Measurements from ENCODE around the gene FXYD5.

The FXYD5 gene, protein sequence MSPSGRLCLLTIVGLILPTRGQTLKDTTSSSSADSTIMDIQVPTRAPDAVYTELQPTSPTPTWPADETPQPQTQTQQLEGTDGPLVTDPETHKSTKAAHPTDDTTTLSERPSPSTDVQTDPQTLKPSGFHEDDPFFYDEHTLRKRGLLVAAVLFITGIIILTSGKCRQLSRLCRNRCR

DNA sequence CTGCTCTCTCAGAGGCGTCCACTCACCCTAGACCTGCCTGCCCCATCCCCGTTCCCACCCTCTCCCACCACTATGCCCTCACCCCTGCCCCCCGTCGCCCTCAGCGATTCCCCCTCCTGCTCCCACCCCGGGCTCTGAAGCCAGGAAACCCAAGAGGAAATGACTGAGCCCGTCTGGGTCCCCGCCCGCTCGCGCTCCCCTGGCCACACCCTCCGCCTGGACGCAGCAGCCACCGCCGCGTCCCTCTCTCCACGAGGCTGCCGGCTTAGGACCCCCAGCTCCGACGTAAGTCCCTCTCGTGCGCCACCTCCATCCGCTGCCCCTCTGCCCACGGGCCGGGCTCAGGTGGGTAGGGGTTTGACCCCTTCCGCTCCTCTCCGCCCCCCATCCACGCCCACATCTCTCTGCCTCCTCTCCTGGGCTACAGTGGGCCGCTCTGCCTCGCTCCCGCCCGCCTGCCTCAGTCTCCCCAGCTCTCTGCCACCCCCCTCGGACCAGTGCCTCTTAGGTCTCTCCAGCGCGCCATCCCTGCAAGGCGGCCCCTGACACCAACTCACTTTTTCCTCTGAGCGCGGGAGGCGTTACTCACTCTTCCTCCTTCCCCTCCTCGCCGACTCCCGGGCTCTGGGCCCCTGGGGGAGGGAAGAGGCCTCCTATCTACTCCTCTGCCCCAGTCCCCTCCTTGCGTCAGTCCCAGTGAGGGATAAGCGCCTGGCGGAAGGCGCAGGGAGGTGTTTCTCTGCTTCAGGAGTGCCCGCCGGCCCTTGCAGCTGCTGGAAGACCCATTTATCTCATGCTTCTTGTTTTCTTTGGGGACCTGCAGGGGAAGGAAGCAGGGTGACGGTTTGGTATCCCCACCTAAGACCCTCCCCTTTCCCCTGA lies at the start of gene FXYD5:
TSS of gene FXYD5 (plus strand) at position 211 of the 882 bp plus-strand sequence. CDS start 816 bp downstream, outside the sequence.
- DNase-seq: peak; percentile 85

DNA sequence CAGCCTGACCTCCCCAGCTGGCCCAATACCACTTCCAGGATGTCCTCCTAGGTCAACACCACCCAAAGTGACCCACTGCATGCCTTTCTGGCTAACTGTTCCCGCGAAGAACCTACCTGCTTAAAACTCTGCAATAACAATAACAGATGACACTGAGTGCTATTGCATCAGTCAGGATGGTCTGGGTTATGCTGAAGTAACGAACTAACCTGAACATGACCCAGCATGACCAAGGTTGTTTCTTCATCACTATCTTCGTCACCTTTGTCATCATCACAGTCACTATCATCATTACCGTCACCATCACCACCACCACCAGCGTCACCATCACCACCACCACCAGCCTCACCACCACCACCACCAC lies 49.5 kb upstream of the FXYD5 start:
- no peak for DNase-seq

DNA sequence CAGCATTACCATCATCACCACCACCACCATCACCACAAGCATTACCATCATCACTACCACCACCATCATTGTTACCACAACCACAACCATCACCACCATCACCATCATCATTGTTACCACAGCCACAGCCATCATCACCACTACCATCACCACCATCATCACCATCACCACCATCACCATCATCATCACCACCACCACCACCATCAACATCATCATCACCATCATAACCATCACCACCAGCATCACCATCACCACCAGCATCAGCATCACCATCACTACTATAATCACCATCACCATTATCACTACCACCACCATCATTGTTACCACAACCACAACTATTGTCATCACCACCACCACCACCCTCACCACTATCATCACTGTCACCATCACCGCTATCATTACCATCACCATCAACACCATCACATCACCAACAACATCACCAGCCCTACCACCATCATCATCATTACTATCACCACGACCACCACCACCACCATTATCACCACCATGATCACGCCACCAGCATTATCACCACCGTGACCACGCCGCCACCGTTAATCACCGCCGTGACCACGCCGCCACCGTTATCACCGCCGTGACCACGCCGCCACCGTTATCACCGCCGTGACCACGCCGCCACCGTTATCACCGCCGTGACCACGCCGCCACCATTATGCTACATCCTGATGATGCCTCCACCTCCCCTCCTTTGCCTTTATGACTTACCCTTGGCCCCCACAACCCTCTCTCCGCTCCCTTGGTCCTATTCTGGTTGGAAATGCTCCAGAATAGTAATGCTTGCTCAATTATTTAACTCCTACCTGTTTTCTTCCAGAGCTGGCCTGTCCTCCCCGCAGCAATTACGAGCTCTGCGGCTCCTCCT lies 48.9 kb upstream of the FXYD5 start:
- no peak for DNase-seq

GRCh38 chr19:35106291-35106583 lies 48.3 kb upstream of the FXYD5 start:
- no peak for DNase-seq

GRCh38 chr19:35106898-35107541 lies 47.5 kb upstream of the FXYD5 start:
- no peak for DNase-seq

GRCh38 chr19:35107545-35107944 lies 47.0 kb upstream of the FXYD5 start:
- DNase-seq: no peak

GRCh38 chr19:35108730-35109129 lies 45.8 kb upstream of the FXYD5 start:
- DNase-seq: no peak

- DNase-seq: no peak
Observed at GRCh38 chr19:35109395-35110112, 45.0 kb upstream of the FXYD5 start.

DNA sequence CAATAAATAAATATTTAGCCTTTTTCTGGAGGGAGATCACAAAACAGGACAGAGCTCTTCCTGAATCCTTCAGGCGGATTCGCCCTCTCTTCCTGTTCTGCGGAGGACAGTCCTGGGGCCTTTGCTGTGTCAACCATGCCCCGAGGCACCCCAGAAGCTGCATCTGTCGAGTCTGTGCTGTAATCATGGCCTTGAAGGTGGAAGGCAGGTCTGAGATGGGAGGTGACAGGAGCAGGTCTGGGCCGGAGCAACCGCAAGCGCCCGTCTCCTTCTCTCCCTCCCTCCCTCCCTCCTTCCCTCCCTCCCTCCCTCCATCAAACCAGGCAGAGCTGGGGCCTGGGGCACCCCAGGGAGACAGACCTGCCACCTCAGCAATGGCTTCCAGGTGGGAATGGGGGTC lies 43.6 kb upstream of the FXYD5 start:
- no peak for DNase-seq

- DNase-seq: no peak
Observed at GRCh38 chr19:35112995-35113688, 41.4 kb upstream of the FXYD5 start.

DNA sequence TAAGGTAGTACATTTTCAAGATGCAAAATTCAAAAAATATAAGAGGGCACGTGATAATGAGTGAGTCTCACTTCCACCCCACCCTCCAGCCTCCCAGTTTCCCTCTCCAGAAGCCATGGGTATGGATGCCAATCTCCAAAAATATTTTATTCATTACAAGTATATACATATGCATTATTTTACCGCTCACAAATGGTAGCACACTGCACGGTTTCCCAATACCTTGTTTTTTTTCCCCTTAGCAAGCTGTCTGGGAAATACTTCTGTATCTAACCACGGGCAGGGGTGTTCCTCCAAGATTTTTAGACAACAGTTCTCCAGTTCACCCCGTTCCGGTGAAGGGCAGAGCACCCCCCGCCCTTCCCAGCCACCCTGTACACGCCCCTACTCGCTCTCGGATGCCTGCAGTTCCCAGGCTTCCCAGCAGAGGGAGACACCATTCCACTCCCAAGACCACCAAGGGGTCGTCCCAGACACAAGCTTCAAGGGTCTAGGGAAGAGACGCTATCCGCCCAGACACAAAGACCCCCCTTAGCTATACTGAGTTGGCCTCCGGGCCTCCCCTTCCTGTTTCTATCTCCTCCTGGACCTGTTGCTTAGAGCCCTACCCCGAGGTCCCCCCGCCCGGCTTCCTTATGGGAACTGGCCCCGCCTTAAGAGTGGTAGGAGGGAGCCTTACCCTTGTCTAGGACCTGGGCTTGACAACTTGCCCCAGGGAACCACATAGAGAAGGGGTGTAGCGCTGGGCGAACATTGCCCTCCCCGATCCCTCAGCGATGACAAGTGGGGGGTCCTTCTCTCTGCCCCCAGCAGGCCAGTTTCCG lies 40.0 kb upstream of the FXYD5 start:
- DNase-seq: peak; percentile 93

GRCh38 chr19:35115177-35115951 lies 39.2 kb upstream of the FXYD5 start, which contains the start of gene FXYD3:
Gene FXYD3 (plus strand): TSS chr19:35115823. CDS start chr19:35119377, 3,554 bp downstream.
- no peak for DNase-seq

GRCh38 chr19:35116072-35116801 lies 38.3 kb upstream of the FXYD5 start:
- DNase-seq: no peak

GRCh38 chr19:35117116-35117515 lies 37.4 kb upstream of the FXYD5 start:
- no peak for DNase-seq

DNA sequence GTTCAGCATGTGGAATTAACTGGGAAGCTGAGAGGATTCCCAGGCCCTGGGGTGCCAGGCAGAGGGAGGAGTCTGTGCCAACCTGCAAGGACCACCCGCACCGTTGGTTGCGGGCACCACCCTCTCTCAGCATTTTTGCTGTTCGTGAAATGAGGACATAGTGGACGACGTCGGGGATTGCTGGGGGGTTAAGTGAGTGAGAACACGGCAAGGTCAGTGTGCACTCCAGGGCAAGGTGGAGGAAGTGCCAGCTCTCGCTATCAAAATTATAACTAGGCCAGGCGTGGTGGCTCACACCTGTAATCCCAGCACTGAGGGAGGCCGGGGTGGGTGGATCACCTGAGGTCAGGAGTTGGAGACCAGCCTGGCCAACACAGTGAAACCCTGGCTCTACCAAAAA lies 36.7 kb upstream of the FXYD5 start:
- DNase-seq: no peak

- no peak for DNase-seq
Observed at GRCh38 chr19:35118268-35119020, 36.1 kb upstream of the FXYD5 start.

GRCh38 chr19:35119091-35119490 lies 35.4 kb upstream of the FXYD5 start:
- DNase-seq: no peak

DNA sequence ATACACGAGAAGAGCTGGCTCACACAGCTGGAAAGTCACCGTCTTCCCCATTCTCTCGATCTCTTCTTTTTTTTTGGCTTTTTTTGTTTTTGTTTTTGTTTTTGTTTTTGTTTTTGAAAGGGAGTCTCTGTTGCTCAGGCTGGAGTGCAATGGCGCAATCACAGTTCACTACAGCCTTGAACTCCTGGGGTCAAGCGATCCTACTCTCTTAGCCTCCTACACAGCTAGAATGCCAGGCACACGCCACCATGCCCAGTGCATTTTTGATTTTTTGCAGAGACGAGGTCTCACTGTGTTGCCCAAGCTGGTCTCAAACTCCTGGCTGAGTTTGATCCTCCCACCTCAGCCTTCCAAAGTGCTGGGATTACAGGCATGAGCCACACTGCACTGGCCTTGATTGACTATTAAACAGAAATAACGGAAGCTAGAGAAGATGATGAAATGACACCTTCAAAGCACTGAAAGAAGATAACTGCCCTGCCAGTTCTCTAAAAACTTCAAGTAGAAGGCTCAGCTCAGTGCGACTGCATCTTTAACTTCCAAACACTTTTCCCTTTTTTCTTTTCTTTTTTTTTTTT lies 34.9 kb upstream of the FXYD5 start:
- DNase-seq: no peak

All from 8988T (cell line).